HT1080 (cell line): ENCODE data around the gene SMG6. TPM values are rescaled to one million over a fixed set of nuclear protein-coding genes. Genes with fewer than 3 reads are reported as not detected.
"Not testable (repeated sequence)": the region's sequence is repeated elsewhere in the genome, so short reads cannot be mapped to it uniquely, and the experiment has no call there.

Experiments used
- DNase-seq: peaks from one replicate; pipeline ENCODE4 v3.0.0-alpha.2; 2015; ENCODE audit warnings: low read depth
- small RNA-seq: library from RNA; depleted of rRNA; stranded (forward); fragments of <200 nt; gene quantifications from one replicate; pipeline ENCODE3, GENCODE V24; 2014
- total RNA-seq: library from RNA; depleted of rRNA; stranded (reverse); fragments of >200 nt; shearing (Covaris generic); gene quantifications from 2 replicates; pipeline ENCODE4 v1.2.3, GENCODE V29; 2014; rRNA removed

Gene SMG6
- total RNA-seq, 1 experiment from 2014 or later, result 43.9 TPM

DNA sequence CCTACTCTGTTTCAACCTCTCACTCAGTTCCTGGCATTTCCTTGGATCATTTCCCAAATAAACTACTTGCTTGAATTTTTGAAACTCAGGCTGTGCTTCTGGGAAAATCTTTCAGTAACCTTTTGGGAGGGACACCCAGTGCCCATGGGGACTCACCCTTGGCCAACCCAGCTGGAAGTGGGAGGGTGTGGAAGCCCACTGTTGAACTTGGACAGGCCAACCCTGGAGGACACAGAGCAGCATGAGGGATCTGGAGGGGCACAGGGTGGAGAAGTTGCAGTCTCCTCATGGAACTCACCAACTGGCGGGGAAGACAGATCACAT lies 289.6 kb downstream of the SMG6 start:
- no peak for DNase-seq

DNA sequence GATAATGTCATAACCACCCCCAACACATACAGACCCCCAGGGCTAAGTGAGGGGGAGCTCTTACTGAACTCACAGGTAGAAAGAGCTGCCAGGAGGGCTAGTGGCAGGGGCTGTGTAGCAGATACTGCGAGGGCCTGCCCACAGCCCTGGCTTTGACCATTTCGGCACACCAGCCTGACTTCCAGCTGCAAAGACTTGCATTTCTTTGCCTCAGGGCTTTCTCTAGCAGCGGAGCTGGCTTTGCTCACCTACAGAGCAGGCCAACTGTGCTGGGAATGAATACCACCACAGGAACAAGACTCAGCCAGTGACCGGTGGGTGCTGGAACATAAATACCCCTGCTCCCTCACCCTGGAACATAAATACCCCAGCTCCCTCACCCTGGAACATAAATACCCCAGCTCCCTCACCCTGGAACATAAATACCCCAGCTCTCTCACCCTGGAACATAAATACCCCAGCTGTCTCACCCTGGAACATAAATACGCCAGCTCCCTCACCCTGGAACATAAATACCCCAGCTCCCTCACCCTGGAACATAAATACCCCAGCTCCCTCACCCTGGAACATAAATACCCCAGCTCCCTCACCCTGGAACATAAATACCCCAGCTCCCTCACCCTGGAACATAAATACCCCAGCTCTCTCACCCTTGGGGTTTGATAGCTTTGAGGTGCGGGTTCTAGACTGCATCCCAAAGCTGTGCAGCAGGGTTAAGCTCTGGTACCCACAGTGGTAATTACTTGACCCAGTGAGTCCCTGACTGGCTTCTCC lies 290.2 kb downstream of the SMG6 start:
- DNase-seq, result not testable (repeated sequence)

GRCh38 chr17:2012499-2012898 lies 291.1 kb downstream of the SMG6 start:
- DNase-seq, result no peak

- peak; percentile 60 for DNase-seq
Measured at GRCh38 chr17:2011411-2012371, 291.9 kb downstream of the SMG6 start.

Small RNAs within 50 kb of the gene (small RNA-seq; reads per million reads assigned to genes)
- gene AC090617.6 (not detected), gene AC090617.7 (not detected), gene AC090617.8 (not detected), gene AC090617.9 (not detected), gene MIR132 (0.43 reads per million, percentile 49 among the genes with 10 or more reads in this experiment), gene MIR212 (0.16 reads per million), gene OVCA2 (not detected), gene RN7SL624P (not detected), gene SNORD91A (865 reads per million, percentile 98 among the genes with 10 or more reads in this experiment), gene SNORD91B (129 reads per million, percentile 96 among the genes with 10 or more reads in this experiment)

Other genes starting within 250 kb of the SMG6 start
- 0.53 and 0.79 TPM in 2 replicates for gene HIC1, start 248.7 kb downstream of the SMG6 start, total RNA-seq
- 5.3 and 15.3 TPM in 2 replicates for gene SRR, start 165 bp upstream of the SMG6 start, total RNA-seq
- gene TSR1, start 32.7 kb upstream of the SMG6 start, total RNA-seq, result 144 and 165 TPM in 2 replicates
- gene SGSM2, start 33.7 kb upstream of the SMG6 start, total RNA-seq, result 35.8 and 39.4 TPM in 2 replicates
- 4.3 and 8.2 TPM in 2 replicates for gene MNT, start 97.3 kb upstream of the SMG6 start, total RNA-seq
- 14.4 and 23.5 TPM in 2 replicates for gene METTL16, start 208.1 kb upstream of the SMG6 start, total RNA-seq